HG03175 (cell line): ENCODE data around the gene EMC7.
"Not testable (repeated sequence)": the region's sequence is repeated elsewhere in the genome, so short reads cannot be mapped to it uniquely, and the experiment has no call there.

Experiments used
- ATAC-seq: cut with Tn5 transposase; IDR thresholded peaks from one replicate; pipeline ENCODE4 v1.9.1; 2021; ENCODE audit warnings: mild to moderate bottlenecking, moderate library complexity; ENCODE audit not compliant: unreplicated experiment

The EMC7 gene

GRCh38 chr15:34101366-34102174 is at the start of gene EMC7, which contains the start of gene PGBD4:
Gene EMC7 (minus strand): TSS chr15:34101862. CDS start chr15:34101839, 23 bp downstream.
Gene PGBD4 (plus strand): TSS chr15:34102083. CDS start chr15:34102532, 449 bp downstream.
- ATAC-seq, result peak; percentile 99

DNA sequence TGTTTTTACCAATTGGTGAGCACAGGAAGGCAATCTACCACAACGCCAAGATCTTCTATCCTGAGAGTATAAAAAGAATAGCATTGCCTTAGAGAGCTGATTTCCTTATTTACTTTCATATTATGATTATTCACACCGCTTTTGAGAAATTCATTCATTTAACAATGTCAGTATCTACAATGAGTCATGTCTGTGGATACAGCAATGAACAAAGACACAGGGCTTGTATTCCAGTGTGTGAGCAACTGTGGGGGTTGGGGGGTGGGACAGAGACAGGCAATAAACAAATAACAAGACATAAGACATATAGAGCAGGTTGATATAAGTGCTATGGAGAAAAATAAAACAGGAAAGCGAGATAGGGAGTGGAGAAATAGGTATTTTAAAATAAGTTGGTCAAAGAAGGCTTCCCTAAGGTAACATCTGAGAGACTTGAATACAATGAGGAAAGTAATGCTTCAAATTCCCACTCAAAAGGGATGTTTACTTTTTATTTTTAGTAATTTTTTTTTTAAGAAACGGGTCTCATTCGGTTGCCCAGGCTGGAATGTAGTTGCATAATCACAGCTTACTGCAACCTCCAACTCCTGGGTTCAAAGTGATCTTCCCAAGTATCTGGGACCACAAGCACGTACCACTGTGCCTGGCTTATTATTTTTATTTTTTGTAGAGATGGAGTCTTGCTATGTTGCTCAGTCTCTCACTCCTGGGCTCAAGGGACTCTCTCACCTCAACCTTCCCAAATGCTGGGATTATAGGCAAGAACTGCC is 45.9 kb upstream of the EMC7 start:
- no peak for ATAC-seq

DNA sequence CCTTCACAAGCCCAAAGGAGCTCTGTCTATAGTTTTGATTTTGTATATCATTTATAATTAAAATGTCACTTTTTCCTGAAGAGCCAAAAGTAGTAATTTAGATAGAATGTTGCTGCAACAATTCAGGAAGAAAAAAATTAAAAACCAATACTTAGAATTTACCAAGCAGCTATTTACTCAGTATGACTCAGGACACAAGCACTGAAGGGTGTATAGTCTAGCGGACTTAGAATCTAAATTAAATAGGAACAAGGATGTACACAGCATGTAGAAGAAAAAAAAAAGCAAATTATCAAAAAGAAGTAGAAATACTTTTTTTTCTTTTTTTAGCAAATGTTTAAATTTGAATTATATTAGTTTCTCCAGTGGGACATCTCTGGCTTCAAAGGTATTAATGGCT is 31.8 kb upstream of the EMC7 start:
- no peak for ATAC-seq

DNA sequence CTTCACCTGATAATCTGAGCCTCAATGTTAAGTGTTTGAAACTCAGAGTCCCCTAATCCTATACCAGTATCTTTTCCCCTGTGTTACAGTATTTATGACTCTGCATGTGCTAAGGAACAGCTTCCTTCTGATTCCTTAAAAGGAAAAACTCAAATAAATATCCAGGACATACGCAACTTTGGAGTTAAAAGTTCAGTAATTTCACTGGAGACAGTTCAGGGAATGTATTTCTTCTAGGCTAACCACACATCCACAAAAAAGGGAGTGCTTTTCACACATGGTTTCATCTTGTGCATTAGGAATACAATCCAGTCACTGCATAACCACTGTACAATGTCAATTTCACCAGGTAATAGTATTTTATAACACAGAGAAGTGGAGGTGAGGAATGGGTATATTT is 31.2 kb upstream of the EMC7 start:
- ATAC-seq, result no peak

DNA sequence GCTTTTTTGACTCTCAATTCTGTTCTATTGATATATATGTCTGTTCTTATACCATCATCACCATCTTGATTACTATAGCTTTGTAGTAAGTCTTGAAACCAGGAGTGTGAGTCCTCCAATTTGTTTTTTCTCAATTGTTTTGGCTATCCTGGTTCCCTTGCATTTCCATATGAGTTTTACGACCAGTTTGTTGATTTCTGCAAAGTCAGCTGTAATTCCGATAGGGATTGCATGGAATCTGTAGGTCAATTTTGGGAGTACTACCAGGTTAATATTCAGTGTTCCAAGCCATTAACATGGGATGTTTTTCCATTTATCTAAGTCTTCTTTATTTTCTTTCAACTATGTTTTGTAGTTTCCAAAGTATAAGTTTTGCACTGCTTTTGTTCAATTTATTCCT is 27.2 kb upstream of the EMC7 start:
- ATAC-seq, result no peak

GRCh38 chr15:34126522-34126921 is 24.9 kb upstream of the EMC7 start:
- ATAC-seq, result no peak

DNA sequence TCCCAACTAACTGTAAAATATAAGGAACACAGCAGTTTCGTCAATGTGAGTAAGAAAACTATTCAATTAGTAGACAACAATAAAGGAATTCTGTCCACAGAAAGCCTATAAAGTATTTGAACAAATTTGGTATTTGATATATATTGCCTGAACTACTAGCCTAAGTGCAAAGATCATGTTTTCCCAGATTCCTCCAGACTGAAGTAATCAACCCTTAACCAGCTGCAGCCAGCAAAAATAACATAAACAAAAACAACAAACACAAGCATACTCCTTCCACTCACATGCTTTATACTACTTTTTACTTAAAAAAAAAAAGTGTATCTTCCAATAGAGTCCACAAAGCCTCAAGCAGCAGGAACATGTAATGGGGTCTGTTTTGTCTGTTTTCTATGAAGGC is 24.3 kb upstream of the EMC7 start:
- ATAC-seq, result no peak

DNA sequence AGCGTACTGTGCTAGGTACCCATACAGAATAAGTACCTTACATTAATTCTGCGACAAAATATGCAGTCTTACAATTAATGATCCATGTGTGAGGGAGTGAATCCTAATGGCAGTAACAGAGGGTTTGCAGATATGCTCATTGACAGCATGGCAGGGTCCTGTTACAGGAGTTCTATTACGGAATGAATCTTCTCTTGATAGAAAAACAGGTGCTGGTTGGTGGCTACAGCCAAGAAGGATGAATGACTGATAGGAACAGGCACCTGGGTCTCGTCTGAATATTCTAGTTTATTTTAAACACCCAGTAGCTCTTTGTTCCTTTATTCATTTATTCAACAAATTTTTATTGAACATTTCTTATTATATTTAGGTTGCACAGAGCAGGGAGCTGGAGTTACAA is 23.0 kb upstream of the EMC7 start:
- ATAC-seq, result no peak

- no peak for ATAC-seq
Measured at GRCh38 chr15:34122771-34123183, 21.1 kb upstream of the EMC7 start.

DNA sequence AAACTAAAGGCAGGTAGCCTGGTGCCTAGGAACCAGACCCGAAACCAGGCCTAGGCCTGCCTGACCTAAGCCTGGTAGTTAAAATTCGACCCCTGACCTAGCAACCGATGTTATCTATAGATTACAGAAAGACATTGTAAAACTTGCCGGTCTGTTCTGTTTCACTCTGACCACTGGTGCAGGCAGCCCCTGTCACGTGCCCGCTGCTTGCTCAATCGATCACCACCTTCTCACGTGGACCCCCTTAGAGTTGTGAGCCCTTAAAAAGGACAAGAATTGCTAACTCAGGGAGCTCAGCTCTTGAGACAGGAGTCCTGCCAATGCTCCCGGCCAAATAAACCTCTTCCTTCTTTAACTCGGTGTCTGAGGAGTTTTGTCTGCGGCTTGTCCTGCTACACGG is 20.1 kb upstream of the EMC7 start:
- not testable (repeated sequence) for ATAC-seq

DNA sequence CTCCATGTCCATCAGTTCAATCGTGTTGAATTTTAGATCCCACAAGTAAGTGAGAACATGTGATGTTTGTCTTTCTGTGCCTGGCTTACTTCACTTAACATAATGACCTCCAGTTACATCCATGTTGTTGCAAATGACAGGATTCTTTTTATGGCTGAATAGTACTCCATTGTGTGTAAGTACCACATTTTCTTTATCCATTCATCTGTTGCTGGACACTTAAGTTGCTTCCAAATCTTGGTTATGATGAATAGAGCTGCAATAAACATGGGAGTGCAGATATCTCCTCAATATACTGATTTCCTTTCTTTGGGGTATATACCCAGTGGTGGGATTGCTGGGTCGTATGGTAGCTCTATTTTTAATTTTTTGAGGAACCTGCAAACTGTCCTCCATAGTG is 18.8 kb upstream of the EMC7 start:
- not testable (repeated sequence) for ATAC-seq

GRCh38 chr15:34119291-34119690 is 17.6 kb upstream of the EMC7 start:
- ATAC-seq, result no peak

DNA sequence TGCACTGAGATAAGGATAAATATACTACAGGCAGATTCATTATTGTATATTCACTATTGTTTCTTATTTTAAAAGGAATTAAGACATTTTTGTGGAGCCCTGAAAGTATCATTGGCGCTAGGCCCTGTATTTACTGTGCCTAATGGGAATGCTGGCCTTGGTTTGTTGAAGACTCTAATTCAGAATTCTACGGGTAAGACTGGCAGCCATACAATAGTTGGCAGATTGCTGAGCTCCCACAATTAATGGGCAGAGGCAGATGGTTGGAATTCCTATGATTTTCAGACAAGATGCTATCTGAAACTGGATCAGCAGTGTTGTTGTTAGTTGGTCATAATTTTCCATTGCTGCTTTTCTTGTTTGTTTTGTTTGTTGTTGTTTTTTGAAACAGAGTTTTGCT is 15.0 kb upstream of the EMC7 start:
- ATAC-seq, result no peak

GRCh38 chr15:34114739-34115138 is 13.1 kb upstream of the EMC7 start:
- ATAC-seq, result no peak

- no peak for ATAC-seq
Measured at GRCh38 chr15:34114215-34114614, 12.6 kb upstream of the EMC7 start.

- no peak for ATAC-seq
Measured at GRCh38 chr15:34111488-34111887, 9.8 kb upstream of the EMC7 start.

DNA sequence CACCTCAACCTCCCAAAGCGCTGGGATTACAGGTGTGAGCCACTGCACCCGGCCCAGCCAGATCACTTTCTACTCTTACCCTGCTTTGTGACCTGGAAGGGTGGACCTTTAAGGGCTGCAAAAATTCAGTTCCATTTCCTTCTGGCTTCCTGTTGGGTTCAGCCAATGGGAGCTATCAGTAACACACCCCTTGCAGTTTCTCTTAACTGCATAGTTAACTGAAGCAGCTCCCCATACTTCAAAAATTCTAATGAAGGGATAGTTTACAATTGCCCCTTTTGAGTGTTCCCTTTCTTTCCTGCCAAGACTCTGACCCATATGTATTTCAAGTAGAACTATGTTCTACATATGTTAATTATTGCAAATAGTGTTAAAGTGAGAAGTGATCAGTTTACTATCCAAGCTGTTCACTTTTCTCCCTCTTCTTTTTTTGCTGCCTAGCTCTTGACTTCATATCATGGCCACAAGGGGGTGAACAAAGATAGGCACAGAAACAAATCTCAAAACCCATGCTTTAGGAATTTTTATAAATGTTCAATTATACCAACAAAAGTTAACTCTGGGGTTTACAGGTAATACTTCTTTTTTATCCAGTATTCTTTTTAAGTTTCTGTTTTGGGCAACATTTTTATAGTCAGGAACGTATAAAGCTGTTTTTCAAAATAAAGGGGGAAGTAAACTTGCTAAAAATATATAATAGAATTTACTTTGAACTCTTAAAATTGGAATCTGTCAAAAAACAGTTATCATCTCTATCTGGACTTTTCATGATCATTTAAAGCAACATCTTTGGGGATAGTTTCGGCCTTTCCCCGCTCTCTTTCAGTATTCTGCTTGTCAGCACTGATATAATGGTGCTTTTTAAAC is 8.4 kb upstream of the EMC7 start:
- ATAC-seq, result no peak

DNA sequence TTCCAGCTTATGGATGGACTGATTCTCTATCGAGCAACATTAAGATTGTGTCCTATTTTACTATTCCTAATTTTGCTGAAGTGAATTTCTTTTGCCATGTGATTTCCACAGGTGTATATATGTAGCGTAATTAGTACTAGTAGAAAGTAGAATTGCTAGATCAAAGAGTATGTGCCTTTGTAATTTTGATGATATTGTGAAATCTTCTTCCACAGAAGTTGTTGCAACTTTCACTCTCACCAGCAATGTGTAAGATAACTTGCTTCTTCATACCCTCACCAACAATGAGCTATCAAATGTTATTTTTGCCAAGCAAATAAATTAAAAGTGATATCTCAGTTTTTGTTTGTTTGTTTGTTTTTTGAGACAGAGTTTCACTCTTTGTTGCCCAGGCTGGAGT is 5.7 kb upstream of the EMC7 start:
- no peak for ATAC-seq

DNA sequence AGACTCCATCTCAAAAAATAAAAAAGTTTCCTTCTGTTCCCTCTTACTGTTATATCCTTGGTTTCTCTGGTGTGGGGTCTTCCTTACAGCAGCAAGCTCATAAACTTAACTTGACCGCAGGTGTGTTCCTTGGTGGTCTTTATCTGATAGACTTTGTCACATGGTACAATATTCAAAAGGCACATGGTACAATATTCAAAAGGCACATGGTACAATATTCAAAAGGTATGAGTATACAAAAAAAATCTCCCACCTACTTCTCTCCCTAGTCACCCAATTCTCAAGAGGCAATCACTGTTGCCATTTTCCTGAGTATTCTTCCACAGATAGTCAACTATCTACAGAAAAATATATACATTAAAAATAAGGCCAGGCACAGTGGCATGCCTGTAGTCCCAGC is 4.8 kb upstream of the EMC7 start:
- ATAC-seq, result no peak

DNA sequence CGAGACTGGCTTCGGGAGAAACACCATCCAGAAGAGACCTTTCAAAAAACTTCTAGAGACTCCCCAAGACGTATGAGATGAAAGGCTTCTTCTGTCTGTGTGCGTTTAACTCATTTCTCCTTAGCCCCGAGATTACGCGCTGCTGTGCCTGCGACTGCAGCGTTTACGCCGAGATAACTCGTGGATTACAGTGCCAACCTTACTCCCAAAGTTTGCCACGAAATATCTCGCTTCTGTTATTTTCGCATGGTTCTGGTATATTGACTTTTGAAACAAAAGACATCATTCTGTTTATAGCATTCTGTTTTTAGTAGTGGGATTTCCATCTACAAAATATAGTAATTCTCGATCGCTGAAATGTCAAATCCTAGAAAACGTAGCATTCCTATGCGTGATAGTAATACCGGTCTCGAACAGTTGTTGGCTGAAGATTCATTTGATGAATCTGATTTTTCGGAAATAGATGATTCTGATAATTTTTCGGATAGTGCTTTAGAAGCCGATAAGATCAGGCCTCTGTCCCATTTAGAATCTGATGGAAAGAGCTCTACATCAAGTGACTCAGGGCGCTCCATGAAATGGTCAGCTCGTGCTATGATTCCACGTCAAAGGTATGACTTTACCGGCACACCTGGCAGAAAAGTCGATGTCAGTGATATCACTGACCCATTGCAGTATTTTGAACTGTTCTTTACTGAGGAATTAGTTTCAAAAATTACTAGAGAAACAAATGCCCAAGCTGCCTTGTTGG is 688 bp upstream of the EMC7 start:
- ATAC-seq, result no peak

DNA sequence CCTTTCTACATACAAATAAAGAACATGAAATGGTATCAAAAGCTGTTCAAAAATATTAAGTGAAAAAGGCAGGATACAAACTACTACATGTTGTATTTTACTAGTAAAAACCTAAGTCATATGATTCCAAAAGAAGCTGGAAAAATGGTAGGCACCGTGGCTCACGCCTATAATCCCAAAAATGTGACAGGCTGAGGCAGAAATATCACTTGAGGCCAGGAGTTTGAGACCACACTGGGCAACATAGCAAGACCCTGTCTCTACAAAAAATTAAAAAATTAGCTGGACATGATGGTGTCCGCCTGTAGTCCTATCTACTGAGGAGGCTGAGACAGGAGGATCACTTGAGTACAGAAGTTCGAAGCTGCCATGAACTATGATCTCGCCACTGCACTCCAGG is 1.7 kb downstream of the EMC7 start:
- ATAC-seq, result no peak
